Measurements from ENCODE around the gene DVL2.

GRCh38 chr17:7191069-7191468, 43.2 kb downstream of the DVL2 start:
- TF ChIP-seq CTCF (IDR thresholded peaks at IDR 0.05) (no peak), POLR2A (IDR thresholded peaks at IDR 0.05) (no peak)

Measured in esophagus squamous epithelium (tissue), 4 donors.